ENCODE measurements around the gene NOTCH2. TPM values are rescaled to one million over a fixed set of nuclear protein-coding genes. Genes with fewer than 3 reads are reported as not detected.

NOTCH2 gene
- total and polyA plus RNA-seq, 4 donors, result 8.7 to 55.3 (median 27.4) TPM

DNA sequence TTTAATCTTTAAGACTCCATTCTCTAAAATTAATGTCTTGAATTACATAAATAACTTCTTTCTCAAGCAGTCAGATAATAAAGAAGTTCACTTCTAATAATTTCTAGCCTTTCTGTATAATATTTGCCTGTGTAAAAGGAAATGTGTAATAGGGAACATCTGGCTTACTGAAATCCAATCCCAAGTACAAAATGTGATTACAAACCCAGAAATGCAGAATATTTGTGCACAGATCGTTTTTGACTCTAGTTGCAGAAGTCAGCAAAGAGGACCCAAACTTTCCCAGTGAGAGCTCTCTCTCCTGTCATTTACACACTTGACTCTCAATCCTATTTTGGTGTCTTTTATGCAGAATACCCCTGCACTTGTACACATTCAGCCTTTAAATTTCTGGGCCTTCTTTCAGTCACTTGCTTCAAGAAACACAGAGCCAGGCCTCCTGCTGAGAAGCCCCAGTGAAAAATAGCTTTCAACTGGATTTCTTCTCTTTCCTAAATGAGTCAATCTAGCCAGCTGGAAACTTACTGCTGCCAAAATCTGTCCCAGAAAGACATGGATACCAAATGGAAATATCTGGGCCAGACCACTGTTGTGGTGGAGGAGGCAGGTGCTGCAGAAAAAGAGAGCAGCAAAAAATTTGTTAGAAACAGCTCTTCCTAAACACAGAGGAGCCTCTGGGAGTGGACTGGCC lies 104.6 kb downstream of the NOTCH2 start:
- 56% methylated on average over 1 of the region's 1 CpG for WGBS
- Histone ChIP-seq H3K27me3 (ENCODE audit: control insufficient read depth in 4 of 4, insufficient read depth in 4 of 4, low read length in 3 of 4) (no peaks in the 10 kb centered on the region), H3K4me3 (ENCODE audit: low read depth in 1 of 3, low read length in 3 of 3) (no peak overlapping the region), H3K9ac (ENCODE audit: low read depth in 1 of 2, low read length in 2 of 2) (no peak overlapping the region), H3K27ac (ENCODE audit: low read depth in 1 of 2, low read length in 2 of 2) (peak overlapping the region in 1 of 2 donors; percentile 20), H3K9me3 (ENCODE audit: control insufficient read depth in 4 of 4, low read length in 3 of 4) (no peaks in the 10 kb centered on the region), H3K4me1 (ENCODE audit: control insufficient read depth in 4 of 4, insufficient read depth in 4 of 4, low read length in 3 of 4) (peaks cover 2 to 69% (median 52%) of the 10 kb centered on the region in 4 donors), H3K36me3 (ENCODE audit: control insufficient read depth in 4 of 4, insufficient read depth in 3 of 4, low read depth in 1 of 4, low read length in 3 of 4) (peaks cover 3 to 26% (median 17%) of the 10 kb centered on the region in 4 donors)
- no peak for TF ChIP-seq RAD21 (IDR thresholded peaks at IDR 0.05)
- DNase-seq (ENCODE audit: low spot score), result no peak

DNA sequence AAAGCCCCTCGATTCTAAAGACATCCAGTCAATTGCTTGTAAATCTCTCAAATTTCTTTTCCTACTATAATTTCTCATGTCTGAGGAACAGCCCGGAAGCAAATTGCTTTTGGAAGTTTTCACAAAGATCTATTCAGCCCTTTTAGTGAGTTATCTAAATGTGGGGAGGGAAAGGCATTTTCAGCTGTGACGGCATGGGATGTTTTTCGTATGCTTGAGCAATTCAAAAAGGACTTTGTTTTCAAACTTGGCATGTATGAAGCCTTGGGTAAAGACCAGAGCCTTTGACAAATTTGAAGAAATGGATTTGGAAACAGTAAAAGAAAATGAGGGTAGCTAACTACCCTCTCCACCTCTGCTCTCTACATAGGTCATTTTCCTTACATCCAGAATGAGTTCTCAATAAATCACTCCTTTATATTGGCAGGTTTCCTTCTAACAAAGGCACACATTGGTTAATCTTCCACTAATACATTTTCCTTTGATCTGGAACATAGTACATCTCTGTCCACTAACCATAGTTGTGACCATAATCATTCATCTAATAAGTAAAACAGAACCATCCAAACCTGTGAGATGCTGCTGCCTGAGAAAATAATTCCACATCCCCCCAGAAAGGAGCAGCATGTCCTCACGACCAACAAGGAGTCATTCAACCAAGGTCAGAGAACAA lies 107.0 kb downstream of the NOTCH2 start:
- peaks cover 10 to 86% (median 70%) of the 10 kb centered on the region in 4 donors for H3K4me1 ChIP-seq (ENCODE audit: control insufficient read depth in 4 of 4, insufficient read depth in 4 of 4, low read length in 3 of 4)
- TF ChIP-seq EGR1 (IDR thresholded peaks at IDR 0.05; ENCODE audit: low read depth in 2 of 2) (peak in 1 of 2 donors; percentile 31), FOXA2 (IDR thresholded peaks at IDR 0.05) (no peak), REST (IDR thresholded peaks at IDR 0.05) (peak; percentile 66), FOXA1 (IDR thresholded peaks at IDR 0.05) (no peak), YY1 (IDR thresholded peaks at IDR 0.05) (peak; percentile 30), RXRA (IDR thresholded peaks at IDR 0.05) (peak in 1 of 2 donors; percentile 25), SP1 (IDR thresholded peaks at IDR 0.05) (peak; percentile 60), RAD21 (IDR thresholded peaks at IDR 0.05) (no peak), TAF1 (conservative IDR thresholded peaks at IDR 0.05) (no peak), JUND (IDR thresholded peaks at IDR 0.05) (peak in 1 of 2 donors; percentile 34), GABPA (IDR thresholded peaks at IDR 0.05 in 1 of 2, conservative IDR thresholded peaks at IDR 0.05 in 1 of 2) (no peak), HNF4G (IDR thresholded peaks at IDR 0.05) (peak; percentile 45), NR2F2 (IDR thresholded peaks at IDR 0.05) (no peak), HNF4A (conservative IDR thresholded peaks at IDR 0.05) (peak; percentile 85), ZBTB33 (IDR thresholded peaks at IDR 0.05) (peak; percentile 34), MAX (IDR thresholded peaks at IDR 0.05) (no peak)
- TF ChIP-seq, protein P1, sequence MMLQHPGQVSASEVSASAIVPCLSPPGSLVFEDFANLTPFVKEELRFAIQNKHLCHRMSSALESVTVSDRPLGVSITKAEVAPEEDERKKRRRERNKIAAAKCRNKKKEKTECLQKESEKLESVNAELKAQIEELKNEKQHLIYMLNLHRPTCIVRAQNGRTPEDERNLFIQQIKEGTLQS (IDR thresholded peaks at IDR 0.05), result peak; percentile 42
- TF ChIP-seq, protein P2, sequence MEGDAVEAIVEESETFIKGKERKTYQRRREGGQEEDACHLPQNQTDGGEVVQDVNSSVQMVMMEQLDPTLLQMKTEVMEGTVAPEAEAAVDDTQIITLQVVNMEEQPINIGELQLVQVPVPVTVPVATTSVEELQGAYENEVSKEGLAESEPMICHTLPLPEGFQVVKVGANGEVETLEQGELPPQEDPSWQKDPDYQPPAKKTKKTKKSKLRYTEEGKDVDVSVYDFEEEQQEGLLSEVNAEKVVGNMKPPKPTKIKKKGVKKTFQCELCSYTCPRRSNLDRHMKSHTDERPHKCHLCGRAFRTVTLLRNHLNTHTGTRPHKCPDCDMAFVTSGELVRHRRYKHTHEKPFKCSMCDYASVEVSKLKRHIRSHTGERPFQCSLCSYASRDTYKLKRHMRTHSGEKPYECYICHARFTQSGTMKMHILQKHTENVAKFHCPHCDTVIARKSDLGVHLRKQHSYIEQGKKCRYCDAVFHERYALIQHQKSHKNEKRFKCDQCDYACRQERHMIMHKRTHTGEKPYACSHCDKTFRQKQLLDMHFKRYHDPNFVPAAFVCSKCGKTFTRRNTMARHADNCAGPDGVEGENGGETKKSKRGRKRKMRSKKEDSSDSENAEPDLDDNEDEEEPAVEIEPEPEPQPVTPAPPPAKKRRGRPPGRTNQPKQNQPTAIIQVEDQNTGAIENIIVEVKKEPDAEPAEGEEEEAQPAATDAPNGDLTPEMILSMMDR (IDR thresholded peaks at IDR 0.05; ENCODE audit: low read depth, low read length, missing input control), result no peak
- no peaks in the 10 kb centered on the region for H3K27me3 ChIP-seq (ENCODE audit: control insufficient read depth in 4 of 4, insufficient read depth in 4 of 4, low read length in 3 of 4)
- no peak overlapping the region for H3K4me3 ChIP-seq (ENCODE audit: low read depth in 1 of 3, low read length in 3 of 3)
- H3K27ac ChIP-seq (ENCODE audit: low read depth in 1 of 2, low read length in 2 of 2), result peak overlapping the region; percentile 81 to 87
- peak overlapping the region in 1 of 2 donors; percentile 26 for H3K9ac ChIP-seq (ENCODE audit: low read depth in 1 of 2, low read length in 2 of 2)
- no peak for DNase-seq (ENCODE audit: low spot score)
- H3K36me3 ChIP-seq (ENCODE audit: control insufficient read depth in 4 of 4, insufficient read depth in 3 of 4, low read depth in 1 of 4, low read length in 3 of 4), result peaks cover 5 to 18% (median 11%) of the 10 kb centered on the region in 4 donors
- WGBS, result 32% methylated on average over 5 of the region's 5 CpGs
- H3K9me3 ChIP-seq (ENCODE audit: control insufficient read depth in 4 of 4, low read length in 3 of 4), result no peaks in the 10 kb centered on the region
